Measurements from ENCODE around the gene ORC4. TPM values are rescaled to one million over a fixed set of nuclear protein-coding genes. Genes with fewer than 3 reads are reported as not detected.
"Not testable (repeated sequence)": the region's sequence is repeated elsewhere in the genome, so short reads cannot be mapped to it uniquely, and the experiment has no call there.

Gene ORC4
- polyA plus RNA-seq, 4 donors, result 100.0 to 141 (median 113) TPM

GRCh38 chr2:148021059-148021861, 723 bp upstream of the ORC4 start, which contains the start of gene MBD5:
Gene MBD5 (plus strand): TSS chr2:148021091.
- peak in 3 of 4 donors; percentile 24 to 65 (median 58) for DNase-seq (ENCODE audit: low read depth in 4 of 4, low spot score in 2 of 4)

DNA sequence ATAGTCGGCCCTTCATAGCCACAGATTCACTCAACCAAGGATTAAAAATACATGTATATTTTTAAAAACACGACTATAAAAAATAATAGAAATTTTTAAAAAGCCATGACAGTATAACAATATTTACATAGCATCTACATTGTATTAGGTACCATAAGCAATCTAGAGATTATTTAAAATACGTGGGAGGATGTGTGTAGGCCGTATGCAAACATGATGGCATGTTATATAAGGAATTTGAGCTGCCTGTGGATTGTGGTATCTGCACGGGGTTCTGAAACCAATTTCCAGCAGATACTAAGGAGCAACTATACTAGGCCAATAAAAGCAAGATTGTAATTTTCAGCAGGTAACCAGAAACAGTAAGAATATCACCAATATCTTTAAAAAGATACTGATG, 5.9 kb downstream of the ORC4 start:
- DNase-seq (ENCODE audit: low read depth in 4 of 4, low spot score in 2 of 4), result no peak

DNA sequence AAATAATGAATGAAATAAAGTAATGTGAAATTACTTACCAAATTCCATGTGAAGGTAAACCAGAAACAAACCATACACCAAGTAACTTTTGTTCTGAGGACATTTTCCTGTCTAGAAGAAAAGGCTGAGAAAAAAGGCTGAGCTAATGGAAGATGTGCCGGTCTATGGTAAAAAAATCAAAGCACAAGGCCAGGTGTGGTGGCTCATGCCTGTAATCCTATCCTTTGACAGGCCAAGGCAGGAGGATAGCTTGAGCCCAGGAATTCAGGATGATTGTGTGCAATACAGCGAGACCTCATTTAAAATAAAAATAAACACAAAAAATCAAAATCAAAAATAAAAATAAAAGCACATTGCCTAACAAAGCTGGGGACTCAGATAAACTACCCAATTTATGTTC, 6.7 kb downstream of the ORC4 start:
- peak in 1 of 4 donors; percentile 27 for DNase-seq (ENCODE audit: low read depth in 4 of 4, low spot score in 2 of 4)

DNA sequence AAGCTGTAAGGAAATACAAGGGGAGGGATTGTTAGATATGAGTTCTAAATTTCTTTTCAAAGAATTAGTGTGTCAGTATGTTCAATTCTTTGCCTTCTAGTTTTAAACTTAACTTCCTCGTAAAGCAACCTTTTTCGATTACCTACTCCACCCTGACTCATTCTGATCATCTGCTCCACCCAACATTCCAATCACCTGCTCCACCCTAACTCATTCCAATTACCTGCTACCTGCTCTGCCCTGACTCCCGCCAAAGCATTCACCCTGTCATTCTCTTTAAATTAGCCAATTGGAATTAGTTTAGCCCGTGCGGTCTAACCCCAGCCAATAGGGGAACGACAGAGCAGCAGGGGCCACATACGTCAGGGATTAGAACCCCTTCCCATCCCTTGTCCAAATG, 12.1 kb downstream of the ORC4 start:
- not testable (repeated sequence) for DNase-seq (ENCODE audit: low read depth in 4 of 4, low spot score in 2 of 4)

GRCh38 chr2:148007219-148007900, 13.2 kb downstream of the ORC4 start:
- no peak for DNase-seq (ENCODE audit: low read depth in 4 of 4, low spot score in 2 of 4)

- DNase-seq (ENCODE audit: low read depth in 4 of 4, low spot score in 2 of 4), result no peak
Measured at GRCh38 chr2:148006249-148007007, 14.1 kb downstream of the ORC4 start.

GRCh38 chr2:148002420-148002819, 18.1 kb downstream of the ORC4 start:
- DNase-seq (ENCODE audit: low read depth in 4 of 4, low spot score in 2 of 4), result not testable (repeated sequence)

DNA sequence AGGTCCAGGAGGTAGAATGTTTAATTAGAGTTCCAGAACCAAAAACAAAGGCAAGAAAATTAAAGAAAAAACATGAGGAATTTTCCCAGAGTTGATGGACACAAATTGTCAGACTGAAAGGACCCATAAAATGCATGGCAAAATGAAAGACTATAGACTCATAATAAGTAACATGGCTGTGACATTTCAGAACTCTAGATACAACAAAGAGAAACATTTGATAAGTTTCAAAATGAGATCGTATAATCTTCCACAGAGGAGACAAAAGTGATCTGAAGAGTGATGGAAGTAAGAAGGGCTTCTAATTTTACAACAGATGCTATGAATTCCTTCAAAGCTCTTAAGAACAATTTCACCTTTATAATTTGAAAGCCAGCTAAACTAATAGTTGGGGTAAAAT, 20.4 kb downstream of the ORC4 start:
- no peak for DNase-seq (ENCODE audit: low read depth in 4 of 4, low spot score in 2 of 4)

DNA sequence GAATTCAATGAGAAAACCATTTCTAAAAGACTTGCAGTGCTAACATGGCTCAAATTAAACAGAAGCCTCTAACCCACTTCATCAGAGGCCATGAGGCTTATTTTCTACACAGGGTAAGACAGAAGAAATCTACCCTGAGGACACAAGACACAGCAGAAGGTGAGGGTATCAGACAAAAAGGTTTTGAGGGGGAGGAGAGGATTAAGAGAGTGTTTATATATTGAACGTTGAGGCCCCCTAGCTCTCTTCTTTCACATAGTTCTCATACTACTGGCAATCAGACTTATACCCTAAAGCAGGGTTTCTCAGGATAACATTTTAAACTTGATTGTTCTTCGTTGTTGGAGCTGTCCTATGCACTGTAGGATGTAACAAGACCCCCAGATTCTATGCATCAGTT, 21.4 kb downstream of the ORC4 start:
- DNase-seq (ENCODE audit: low read depth in 4 of 4, low spot score in 2 of 4), result no peak

GRCh38 chr2:147998203-147998602, 22.3 kb downstream of the ORC4 start:
- DNase-seq (ENCODE audit: low read depth in 4 of 4, low spot score in 2 of 4), result no peak

- DNase-seq (ENCODE audit: low read depth in 4 of 4, low spot score in 2 of 4), result no peak
Measured at GRCh38 chr2:147996828-147997227, 23.7 kb downstream of the ORC4 start.

DNA sequence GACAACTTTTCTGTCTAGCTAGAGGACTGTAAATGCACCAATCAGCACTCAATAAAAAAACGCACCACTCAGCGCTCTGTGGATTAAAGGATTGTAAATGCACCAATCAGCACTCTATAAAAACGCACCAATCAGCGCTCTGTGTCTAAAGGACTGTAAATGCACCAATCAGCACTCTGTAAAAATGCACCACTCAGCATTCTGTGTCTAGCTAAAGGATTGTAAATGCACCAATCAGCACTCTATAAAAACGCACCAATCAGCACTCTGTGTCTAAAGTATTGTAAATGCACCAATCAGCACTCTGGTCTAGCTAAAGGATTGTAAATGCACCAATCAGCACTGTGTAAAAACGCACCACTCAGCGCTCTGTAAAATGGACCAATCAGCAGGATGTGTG, 25.6 kb downstream of the ORC4 start:
- DNase-seq (ENCODE audit: low read depth in 4 of 4, low spot score in 2 of 4), result not testable (repeated sequence)

DNA sequence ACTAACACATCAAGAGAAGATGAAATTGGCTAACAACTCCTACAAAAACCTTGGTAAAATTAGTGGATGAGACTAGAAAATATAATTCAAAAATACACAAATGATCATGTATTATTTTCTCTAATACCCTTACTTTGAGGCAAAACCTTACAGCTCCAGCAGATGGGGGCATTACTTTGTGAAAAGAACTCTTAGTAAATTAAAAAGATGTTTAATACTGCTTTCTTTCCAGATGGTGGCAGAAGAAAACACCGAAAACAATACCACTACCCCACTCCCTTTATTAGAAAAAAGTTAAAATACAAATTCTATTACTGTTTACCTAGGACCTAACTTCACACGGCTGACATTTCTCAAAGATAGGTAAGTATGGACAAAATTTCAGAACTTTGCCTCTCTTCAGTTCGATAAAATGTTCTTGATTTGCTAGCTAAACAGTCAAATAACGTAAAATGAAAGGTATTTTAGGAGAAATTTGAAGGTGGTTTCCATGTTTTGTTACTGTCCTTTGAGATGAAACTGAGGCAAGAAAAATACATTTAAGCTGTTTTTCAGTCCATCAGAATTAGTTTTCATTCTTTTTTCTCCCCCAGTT, 30.6 kb downstream of the ORC4 start:
- DNase-seq (ENCODE audit: low read depth in 4 of 4, low spot score in 2 of 4), result peak in 3 of 4 donors; percentile 13 to 28 (median 14)

DNA sequence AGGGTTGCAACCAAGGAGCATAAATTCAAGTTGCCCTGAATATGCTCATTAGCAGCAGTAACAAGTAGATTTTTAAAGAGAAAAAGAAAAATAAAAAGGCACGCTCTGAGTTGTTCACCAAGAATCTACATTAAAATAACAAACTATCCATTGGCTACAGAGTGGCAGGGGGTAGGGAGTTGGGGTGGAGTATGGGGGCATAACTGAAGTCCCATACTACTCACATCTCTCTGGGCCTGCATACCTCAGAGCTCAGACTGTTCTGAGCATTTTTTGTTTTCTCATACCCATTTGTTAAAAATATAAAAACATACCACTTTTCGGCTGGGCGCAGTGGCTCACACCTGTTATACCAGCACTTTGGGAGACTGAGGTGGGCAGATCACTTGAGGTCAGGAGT, 31.4 kb downstream of the ORC4 start:
- no peak for DNase-seq (ENCODE audit: low read depth in 4 of 4, low spot score in 2 of 4)

- no peak for DNase-seq (ENCODE audit: low read depth in 4 of 4, low spot score in 2 of 4)
Measured at GRCh38 chr2:147980940-147981528, 39.5 kb downstream of the ORC4 start.

DNA sequence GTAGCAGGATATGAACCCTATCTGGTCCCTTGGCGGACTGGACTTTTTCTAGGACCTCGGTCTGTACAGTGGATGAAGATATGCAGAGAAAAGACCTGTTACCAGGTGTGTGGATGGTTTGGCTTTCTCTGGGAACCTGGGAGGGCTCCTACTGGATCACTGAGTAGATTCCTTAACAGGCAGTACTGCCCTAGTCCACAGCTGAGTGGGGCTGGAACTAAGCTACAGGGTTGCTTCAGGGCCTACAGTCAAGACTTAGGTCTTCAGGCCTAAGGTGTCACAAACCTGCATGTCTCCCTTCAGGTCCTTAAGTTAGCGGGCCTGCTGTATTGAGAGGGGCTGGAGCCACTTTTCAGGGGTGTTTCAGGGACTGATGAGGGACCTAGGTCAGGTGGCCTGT, 42.9 kb downstream of the ORC4 start:
- no peak for DNase-seq (ENCODE audit: low read depth in 4 of 4, low spot score in 2 of 4)

DNA sequence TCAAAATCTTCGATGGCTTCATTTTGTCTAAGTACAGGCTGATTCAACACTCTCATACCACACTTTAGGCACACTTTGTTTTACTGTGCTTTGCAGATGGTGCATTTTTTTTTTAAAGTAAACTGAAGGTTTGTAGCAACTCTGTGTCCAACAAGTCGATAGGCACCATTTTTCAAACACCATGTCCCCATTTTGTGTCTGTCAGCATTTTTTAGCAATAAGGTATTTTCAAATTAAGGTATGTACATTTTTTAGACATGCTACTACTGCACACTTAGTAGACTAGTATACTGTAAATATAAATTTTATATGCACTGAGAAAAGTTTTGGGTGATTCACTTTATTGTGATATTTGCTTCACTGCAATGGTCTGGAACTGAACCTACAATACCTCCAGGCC, 44.4 kb downstream of the ORC4 start:
- DNase-seq (ENCODE audit: low read depth in 4 of 4, low spot score in 2 of 4), result no peak

- no peak for DNase-seq (ENCODE audit: low read depth in 4 of 4, low spot score in 2 of 4)
Measured at GRCh38 chr2:147968571-147968970, 52.0 kb downstream of the ORC4 start.

- no peak for DNase-seq (ENCODE audit: low read depth in 4 of 4, low spot score in 2 of 4)
Measured at GRCh38 chr2:147952118-147952517, 68.4 kb downstream of the ORC4 start.

- DNase-seq (ENCODE audit: low read depth in 4 of 4, low spot score in 2 of 4), result no peak
Measured at GRCh38 chr2:147945660-147946059, 74.9 kb downstream of the ORC4 start.

DNA sequence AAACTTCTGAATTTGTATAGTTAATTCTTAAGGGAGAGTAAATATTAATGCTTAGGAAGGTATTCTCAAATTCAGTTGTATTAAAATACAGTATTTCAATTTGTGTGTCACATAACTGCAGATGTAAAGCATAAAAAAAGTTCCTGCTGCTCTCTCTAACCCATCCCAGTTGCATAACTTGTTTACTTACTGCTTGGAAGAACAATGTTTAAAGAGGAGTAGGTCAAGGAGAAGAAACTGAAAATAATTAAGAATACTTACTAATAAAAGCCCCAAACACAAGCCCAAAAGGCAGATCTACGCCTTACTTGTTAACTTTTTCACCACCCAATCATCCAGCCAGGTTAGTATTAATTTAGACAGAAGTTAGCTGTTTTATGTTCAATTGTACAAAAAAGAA, 81.2 kb downstream of the ORC4 start:
- no peak for DNase-seq (ENCODE audit: low read depth in 4 of 4, low spot score in 2 of 4)

Data from left renal cortex interstitium (tissue), 4 donors.